Parathyroid adenoma (tissue), 2 donors: ENCODE measurements around the gene RASGRP4.
"Not testable (repeated sequence)": the region's sequence is repeated elsewhere in the genome, so short reads cannot be mapped to it uniquely, and the experiment has no call there.

ENCODE experiments used
- H2AFZ ChIP-seq: fragments of 300-600 bp; sonication (generic); one replicate; pipeline ENCODE4 v1.7.0; 2017; ENCODE audit warnings: antibody characterized with exemption, mild to moderate bottlenecking
- H3K27ac ChIP-seq: fragments of 300-600 bp; sonication (generic); one replicate; pipeline ENCODE4 v1.7.0; 2017
- H3K27me3 ChIP-seq: fragments of 300-600 bp; sonication (generic); one replicate; pipeline ENCODE4 v1.7.0; 2017; ENCODE audit warnings: low read length; ENCODE audit not compliant: control insufficient read depth, insufficient read depth
- H3K36me3 ChIP-seq: fragments of 300-600 bp; sonication (generic); one replicate; pipeline ENCODE4 v1.7.0; 2017; ENCODE audit warnings: low read length; ENCODE audit not compliant: control insufficient read depth, insufficient read depth
- H3K4me1 ChIP-seq: fragments of 300-600 bp; sonication (generic); one replicate; pipeline ENCODE4 v1.7.0; 2017; ENCODE audit warnings: control low read depth
- H3K4me2 ChIP-seq: fragments of 300-600 bp; sonication (generic); one replicate; pipeline ENCODE4 v1.7.0; 2017; ENCODE audit warnings: low read length
- H3K4me3 ChIP-seq: fragments of 300-600 bp; sonication (generic); one replicate; pipeline ENCODE4 v1.7.0; 2017; ENCODE audit warnings: low read depth, low read length
- H3K79me2 ChIP-seq: fragments of 300-600 bp; sonication (generic); one replicate; pipeline ENCODE4 v1.7.0; 2017; ENCODE audit warnings: control low read depth
- H3K9ac ChIP-seq: fragments of 300-600 bp; sonication (generic); one replicate; pipeline ENCODE4 v1.7.0; 2017; ENCODE audit warnings: mild to moderate bottlenecking
- H3K9me3 ChIP-seq: fragments of 300-600 bp; sonication (generic); one replicate; pipeline ENCODE4 v1.7.0; 2017; ENCODE audit warnings: low read length; ENCODE audit not compliant: control insufficient read depth
- CTCF ChIP-seq: fragments of 300-600 bp; sonication (generic); IDR thresholded peaks from one replicate; pipeline ENCODE4 v1.7.0; 2017; ENCODE audit warnings: antibody characterized with exemption, mild to moderate bottlenecking
- donor health status: primary hyperparathyroidism.

RASGRP4 gene

GRCh38 chr19:38433268-38433733 lies 7.3 kb upstream of the RASGRP4 start, which contains the start of gene RYR1:
Gene RYR1 (plus strand): TSS chr19:38433691. CDS start chr19:38433830, 139 bp downstream.
- Histone ChIP-seq H2AFZ (peak within 1 kb of the TSS; percentile 70), H3K27ac (no peak within 1 kb of the TSS), H3K4me3 (peak within 1 kb of the TSS; percentile 45)

DNA sequence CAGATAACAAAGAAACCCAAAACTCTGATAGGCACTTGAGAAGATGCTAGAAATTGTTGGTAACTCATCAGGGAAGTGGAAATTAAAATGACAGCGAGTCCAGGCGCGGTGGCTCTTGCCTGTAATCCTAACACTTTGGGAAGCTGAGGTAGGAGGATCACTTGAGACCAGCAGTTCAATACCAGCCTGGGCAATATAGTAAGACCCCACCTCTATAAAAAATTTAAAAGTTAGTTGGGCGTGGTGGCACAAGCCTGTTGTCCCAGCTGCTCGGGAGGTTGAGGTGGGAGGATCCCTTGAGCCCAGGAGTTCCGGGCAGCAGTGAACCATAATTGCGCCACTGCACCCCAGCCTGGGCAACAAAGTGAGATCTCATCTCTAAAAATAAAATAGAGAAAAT lies 4.9 kb upstream of the RASGRP4 start:
- no peak overlapping the region for H2AFZ ChIP-seq
- no peak overlapping the region for H3K27ac ChIP-seq
- H3K36me3 ChIP-seq, result no peaks in the 10 kb centered on the region
- H3K79me2 ChIP-seq, result no peaks in the 10 kb centered on the region
- peaks cover 5% of the 10 kb centered on the region for H3K4me1 ChIP-seq
- no peaks in the 10 kb centered on the region for H3K9me3 ChIP-seq
- no peak overlapping the region for H3K9ac ChIP-seq
- H3K27me3 ChIP-seq, result no peaks in the 10 kb centered on the region
- H3K4me2 ChIP-seq, result no peak overlapping the region
- H3K4me3 ChIP-seq, result no peak overlapping the region
- no peak for TF ChIP-seq CTCF

More at GRCh38 chr19:38433268-38433733, 7.3 kb upstream of the RASGRP4 start, which contains the start of gene RYR1:
- no peaks in the 10 kb centered on the region for H3K9me3 ChIP-seq
- TF ChIP-seq CTCF, result no peak
- no peaks in the 10 kb centered on the region for H3K27me3 ChIP-seq
- H3K9ac ChIP-seq, result no peak within 1 kb of the TSS
- H3K4me1 ChIP-seq, result peaks cover 5% of the 10 kb centered on the region
- no peaks in the 10 kb centered on the region for H3K79me2 ChIP-seq
- H3K4me2 ChIP-seq, result peak within 1 kb of the TSS; percentile 81
- H3K36me3 ChIP-seq, result no peaks in the 10 kb centered on the region

DNA sequence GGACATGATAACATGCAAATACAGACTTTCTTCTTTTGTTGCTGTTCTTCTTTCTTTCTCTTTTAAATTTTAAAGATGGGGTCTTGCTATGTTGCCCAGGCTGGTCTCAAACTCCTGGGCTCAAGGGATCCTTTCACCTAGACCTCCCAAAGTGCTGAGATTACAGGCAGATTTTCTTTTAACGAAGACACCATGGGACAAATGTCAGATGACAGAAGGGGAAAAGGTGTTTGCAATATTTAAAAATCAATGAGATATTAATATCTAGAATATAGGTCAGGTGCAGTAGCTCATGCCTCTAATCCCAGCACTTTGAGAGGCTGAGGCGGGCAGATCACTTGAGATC lies 3.8 kb upstream of the RASGRP4 start:
- Histone ChIP-seq H3K27me3 (no peaks in the 10 kb centered on the region), H3K4me1 (peaks cover 5% of the 10 kb centered on the region), H3K9me3 (no peaks in the 10 kb centered on the region), H2AFZ (no peak overlapping the region), H3K27ac (no peak overlapping the region), H3K79me2 (no peaks in the 10 kb centered on the region), H3K4me2 (no peak overlapping the region), H3K9ac (no peak overlapping the region), H3K36me3 (no peaks in the 10 kb centered on the region), H3K4me3 (no peak overlapping the region)
- no peak for TF ChIP-seq CTCF

- H3K9me3 ChIP-seq, result no peaks in the 10 kb centered on the region
- no peak overlapping the region for H3K4me3 ChIP-seq
- no peak overlapping the region for H3K9ac ChIP-seq
- H3K36me3 ChIP-seq, result no peaks in the 10 kb centered on the region
- H3K27me3 ChIP-seq, result no peaks in the 10 kb centered on the region
- no peak for TF ChIP-seq CTCF
- no peak overlapping the region for H2AFZ ChIP-seq
- no peaks in the 10 kb centered on the region for H3K4me1 ChIP-seq
- no peak overlapping the region for H3K4me2 ChIP-seq
- H3K27ac ChIP-seq, result no peak overlapping the region
- no peaks in the 10 kb centered on the region for H3K79me2 ChIP-seq
Measured at GRCh38 chr19:38429055-38429810, 3.2 kb upstream of the RASGRP4 start.

GRCh38 chr19:38427035-38427677 lies 1.1 kb upstream of the RASGRP4 start:
- H3K79me2 ChIP-seq, H3K4me2 ChIP-seq, H2AFZ ChIP-seq, H3K27me3 ChIP-seq, H3K27ac ChIP-seq, H3K9me3 ChIP-seq, H3K36me3 ChIP-seq, H3K4me3 ChIP-seq, H3K9ac ChIP-seq, H3K4me1 ChIP-seq: not testable (repeated sequence)
